NCI-H774 (cell line): ENCODE results near the gene REXO4.

ENCODE experiments used
- DNase-seq: peaks from one replicate; lab custom pipeline; 2025; lab: John Stamatoyannopoulos, UW

Gene REXO4

DNA sequence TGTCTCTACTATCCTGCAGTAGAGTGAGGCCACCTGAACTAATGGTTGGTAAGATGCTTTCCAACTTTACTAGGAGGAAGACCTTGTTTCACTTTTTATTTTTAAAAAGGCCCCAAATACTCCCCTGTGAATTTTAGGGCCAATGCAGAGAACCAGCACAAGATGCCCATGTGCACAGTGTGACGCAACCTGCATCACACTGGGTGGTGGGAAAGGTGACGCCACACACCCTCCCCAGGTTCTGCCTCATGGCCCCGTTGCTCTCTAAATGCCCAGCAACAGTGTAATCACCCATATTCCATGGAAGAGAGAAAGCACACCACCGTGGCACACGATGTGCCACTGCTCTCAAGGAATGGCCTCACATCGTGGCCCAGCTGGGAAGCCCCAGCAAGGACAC, 48.4 kb downstream of the REXO4 start:
- DNase-seq, result no peak

DNA sequence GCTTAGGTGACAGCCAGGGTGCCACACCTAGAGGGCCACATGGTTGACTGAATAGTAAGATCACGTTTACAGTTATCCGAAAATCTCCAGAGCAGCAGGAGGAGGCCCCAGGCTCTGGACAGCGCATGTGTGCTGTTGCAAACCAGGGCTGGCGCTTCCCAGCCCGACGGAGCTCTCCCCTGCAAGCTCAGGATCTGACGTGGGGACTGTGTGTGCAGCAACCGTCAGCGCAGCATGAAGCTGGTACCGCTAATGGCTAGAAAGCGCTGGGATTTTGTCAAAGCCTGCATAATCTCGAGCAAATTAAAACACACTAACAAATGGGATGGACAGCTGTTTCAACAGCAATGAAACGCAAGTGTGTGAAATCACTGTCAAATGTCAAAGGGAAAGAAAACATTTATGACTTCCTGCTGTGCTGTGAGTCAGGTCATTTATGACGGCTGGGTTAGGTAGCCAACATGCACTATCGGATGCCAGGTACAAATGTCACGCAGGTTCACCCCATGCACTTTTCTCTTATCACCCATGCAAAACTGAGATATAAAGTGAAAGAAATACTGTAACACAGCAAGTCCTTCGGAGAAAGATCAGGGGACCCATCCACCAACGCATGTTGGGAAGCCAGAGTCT, 49.4 kb downstream of the REXO4 start:
- peak; percentile 90 for DNase-seq

DNA sequence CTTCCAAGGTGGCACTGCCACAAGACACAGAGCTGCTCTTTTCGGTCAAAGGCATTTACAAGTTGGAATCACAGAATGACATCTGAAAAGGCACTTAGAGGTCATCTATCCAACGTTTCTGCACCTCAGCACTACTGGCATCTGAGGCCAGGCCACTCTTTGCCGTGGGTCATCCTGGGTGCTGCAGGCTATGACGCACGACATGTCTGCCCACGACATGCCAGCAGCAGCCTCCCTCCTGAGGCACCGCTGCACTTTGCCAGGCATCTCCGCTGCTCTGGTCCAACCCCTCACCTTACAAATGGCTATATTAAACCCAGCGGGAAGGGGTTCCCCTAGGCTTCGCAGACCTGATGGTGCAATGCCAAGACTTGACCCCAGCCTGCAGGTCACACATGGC, 50.0 kb downstream of the REXO4 start:
- no peak for DNase-seq

DNA sequence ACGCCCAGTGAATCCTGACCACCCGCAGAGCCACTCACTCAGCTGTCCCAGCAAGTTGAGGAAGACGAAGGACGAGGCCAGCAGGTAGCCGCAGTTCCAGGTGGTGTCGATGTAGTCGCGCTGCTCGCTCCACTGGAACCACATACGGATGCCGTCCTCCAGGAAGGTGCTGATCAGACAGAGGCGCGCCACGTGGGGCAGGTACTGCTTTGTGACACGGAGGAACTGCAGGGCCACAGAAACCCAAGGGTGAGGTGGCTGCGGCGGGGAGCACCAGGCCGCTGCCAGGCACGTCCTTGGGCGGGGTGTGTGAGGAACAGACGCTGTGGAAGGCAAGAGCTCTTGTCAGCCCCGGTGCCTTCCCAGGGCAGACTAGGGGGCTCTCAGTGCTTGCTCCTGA, 50.6 kb downstream of the REXO4 start:
- no peak for DNase-seq

DNA sequence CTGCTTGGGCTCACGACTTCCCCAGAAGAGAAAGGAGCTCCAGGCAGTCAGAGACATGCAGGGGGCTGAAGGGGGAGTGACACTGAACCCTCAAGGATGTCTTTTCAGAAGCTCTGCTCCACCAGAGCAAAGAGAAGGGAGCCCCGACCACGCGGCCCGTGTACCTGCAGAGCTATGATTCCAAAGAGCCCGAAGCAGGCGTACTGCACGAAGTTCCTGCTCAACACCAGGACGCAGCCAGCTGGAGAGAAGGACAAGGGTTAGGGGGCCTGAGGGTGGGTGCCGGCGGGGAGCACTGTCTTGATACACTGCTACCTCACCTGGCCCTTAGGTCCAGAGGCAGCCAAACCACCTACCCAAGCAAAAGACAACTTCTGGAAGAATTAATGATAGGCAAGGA, 51.4 kb downstream of the REXO4 start:
- no peak for DNase-seq

DNA sequence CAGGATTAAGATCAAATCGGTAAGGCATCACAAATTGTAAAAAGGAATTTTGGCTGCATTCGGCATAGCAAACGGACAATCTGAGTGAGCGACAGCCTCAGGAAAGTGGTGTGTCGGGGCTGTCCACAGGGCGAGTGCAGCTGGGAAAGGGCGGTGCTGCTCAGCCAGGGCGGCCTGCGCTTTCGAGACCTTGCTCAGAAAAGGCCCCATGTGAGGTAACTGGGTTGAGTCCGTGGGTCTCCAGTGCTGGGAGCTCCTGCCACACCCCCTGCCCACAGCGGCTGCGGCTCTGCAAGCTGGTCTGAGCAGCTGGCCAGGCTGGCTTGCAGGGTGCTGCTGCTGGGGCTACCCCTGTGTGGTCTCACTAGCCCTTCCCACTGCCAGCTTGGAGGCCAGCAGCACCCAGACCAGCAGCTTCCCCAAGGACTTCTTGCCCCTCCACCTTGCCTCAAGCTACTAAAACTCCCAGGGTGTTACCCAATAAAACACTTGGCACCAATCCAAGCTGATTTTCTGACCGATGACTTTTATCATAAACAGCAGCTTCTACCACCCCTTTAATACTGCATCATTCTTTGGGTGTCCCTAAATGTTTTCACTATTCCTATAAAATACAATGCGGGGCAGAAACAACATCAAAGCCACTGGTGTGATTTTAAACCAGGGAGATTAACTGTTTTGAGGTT, 55.3 kb downstream of the REXO4 start:
- DNase-seq, result no peak

DNA sequence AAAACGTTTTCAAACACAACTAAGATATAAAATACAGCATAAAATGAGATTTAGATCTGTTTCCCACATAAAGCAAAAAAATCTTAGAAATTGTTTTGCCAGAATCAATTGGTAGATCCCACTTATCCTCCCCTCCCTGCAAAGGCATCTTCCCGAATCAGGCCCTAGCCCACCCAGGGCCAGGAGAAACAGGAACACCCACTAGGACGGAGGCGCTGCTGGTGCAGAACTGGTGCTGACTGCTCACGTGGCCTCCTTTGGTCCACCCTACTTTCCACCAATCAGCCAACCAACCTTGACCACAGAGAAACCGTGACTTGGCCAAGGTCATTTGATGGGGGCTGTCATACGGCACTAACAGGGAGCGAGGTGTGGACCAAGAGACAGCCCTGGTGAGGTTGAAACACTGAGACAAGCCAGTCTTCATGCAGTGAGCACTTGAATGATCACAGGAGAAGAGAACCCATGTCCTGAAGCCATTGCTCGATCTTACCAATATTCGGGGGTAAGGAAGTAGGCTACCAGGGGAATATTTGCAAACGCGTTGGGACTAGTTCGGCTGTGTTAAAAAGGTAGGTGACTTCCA, 56.2 kb downstream of the REXO4 start:
- no peak for DNase-seq

DNA sequence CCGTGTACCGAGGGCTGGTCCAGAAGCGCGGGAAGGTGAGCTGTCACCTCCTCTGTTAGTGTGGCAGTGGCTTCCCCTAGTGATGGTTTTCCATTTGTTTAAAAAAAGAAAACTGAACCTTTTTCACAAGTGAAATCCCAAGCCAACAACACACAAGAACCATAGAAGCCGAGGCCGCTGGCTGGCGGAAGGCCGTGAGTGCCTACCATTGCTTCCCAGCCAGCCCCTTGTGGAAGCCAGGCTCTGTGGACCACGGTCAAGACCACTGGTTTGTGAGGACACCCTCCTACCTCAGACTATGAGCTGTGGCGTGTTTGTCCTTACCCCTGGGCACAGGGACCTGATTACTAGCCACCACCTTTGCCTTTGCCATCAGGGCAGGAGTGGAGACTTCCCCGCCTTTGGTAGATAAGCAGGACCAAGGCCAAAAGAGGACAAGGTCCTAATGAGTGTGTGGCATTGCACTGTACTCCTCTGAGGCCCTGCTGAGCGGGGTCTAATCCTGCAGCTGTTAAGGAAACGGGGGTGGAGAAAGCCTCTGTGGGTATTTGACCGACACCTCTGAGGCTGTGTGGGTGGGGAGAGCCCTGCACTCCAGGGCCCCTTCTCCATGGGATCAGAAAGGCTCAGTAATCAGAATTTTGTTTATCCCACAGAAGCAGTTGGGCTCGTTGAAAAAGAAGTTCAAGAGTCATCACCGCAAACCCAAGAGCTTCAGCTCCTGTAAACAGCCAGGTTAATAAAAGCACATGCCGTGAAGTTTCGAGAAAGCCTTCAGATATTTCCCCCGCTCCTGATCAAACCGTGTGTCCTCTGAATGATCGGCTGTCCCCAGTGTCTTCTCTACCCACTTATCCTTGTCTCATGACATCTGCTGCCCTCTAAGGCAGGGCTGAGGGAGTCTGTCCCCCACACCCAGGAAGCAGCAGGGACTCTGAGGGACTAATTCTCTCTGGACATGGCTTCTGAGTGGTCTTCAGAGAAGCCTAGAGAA, 57.1 kb downstream of the REXO4 start:
- no peak for DNase-seq

DNA sequence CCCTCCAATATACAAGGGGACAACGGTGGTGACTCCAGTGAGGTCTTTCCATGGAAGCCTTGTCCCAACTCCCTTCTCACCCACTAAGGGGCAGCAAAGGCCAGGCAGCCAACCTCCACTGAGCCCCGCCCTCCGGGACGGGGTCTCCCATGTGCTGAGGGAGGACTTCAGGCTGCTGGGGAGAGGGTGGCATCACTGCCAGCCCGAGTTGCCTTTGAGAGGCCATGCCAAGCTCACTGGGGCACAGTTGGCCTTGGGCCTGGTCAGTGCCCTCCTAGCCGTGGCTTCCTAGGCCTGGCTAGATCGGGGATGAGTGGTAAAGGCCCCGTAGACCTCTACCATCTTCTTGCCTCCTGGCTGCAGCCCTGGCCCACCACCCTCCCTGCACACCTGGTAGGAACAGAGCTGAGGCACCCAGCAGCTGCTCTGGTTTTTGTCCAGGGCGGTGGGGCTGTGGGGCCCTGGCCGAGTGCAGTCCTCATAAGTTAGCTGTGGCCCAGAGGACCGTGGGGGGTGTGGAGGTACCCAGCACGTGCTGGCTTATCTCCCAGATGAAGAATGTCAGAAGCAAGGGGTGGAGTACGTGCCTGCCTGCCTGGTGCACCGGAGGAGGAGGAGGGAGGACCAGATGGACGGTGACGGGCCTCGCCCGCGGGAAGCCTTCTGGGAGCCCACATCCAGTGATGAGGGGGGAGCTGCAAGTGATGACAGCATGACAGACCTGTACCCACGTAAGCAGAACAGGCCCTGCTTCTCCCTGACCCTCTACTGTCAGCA, 58.2 kb downstream of the REXO4 start:
- no peak for DNase-seq

DNA sequence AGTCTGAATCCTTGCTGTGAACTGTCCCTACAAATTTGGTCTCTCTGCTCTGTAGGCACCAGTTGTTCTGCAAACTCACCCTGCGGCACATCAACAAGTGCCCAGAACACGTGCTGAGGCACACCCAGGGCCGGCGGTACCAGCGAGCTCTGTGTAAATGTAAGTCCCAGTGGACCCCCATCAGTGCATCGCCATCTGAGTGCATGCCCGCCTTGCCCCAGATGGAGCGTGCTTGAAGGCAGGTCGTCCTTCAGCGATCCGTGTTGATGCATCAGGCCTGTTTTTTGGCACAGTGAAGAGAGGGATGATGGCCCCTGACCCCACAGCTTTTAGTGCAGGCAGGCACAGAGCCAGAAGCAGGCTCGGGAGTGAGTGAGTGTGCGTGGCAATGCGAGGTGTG, 60.2 kb downstream of the REXO4 start:
- no peak for DNase-seq

DNA sequence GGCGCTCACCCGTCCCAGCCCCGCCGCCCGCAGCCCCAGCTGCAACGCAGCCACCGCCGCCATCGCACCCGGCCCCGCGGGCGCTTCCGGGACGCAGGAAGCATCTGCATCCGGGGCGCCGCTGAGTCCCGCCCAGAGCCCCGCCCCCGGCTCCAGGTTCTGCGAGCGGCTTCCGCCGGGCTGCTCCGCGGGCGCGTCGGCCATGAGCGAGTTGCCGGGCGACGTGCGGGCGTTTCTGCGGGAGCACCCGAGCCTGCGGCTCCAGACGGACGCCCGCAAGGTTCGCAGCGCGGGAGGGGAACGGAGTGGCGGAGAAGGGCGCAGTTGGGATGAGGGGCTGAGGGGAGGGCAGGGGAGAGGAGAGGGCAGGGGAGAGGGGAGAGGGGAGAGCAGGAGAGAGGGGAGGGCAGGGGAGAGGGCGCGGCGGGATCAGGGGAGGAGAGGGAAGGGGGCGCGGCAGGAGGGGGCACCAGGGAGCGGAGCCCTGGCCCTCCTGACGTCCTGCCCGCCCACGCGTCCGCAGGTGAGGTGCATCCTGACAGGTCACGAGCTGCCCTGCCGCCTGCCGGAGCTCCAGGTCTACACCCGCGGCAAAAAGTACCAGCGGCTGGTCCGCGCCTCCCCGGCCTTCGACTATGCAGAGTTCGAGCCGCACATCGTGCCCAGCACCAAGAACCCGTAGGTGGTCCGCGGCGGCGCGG, 61.3 kb downstream of the REXO4 start, which contains the start of the genes SURF1 and SURF2:
Gene SURF1, minus strand, starts transcription at position 97 of the 701 bp plus-strand sequence. Its CDS starts 34 bp downstream, at position 63.
Gene SURF2, plus strand, starts transcription at position 160 of the 701 bp plus-strand sequence. Its CDS starts 43 bp downstream, at position 203.
- DNase-seq, result peak; percentile 91
